ENCODE results near the gene MIX23.

The MIX23 gene

DNA sequence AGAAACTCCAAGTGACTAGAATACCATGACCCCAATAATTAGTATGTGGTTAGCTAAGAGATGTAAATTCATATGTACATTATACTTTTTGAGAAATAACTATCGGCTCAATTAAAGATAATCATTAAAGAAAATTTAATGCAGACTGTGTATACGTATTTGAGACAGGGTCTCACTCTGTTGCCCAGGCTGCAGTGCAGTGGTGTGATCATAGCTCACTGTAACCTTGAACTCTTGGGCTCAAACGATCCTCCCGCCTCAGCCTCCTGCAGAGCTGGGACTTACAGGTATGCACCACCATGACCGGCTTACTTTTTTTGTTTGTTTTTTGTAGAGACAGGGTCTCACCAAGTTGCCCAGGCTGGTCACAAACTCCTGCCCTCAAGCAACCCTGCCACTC is 66.7 kb downstream of the MIX23 start:
- Histone ChIP-seq H2BK120ac (ENCODE audit: low read depth, low read length) (no peak overlapping the region), H4K91ac (ENCODE audit: low read depth, low read length, poor library complexity) (no peak overlapping the region), H3K4me1 (ENCODE audit: control insufficient read depth in 2 of 2, insufficient read depth in 1 of 2, low read depth in 1 of 2, low read length in 2 of 2) (peaks cover 0 to 3% of the 10 kb centered on the region in 2 donors), H2AK5ac (ENCODE audit: low read depth, low read length) (no peak overlapping the region), H3K18ac (ENCODE audit: low read length) (no peak overlapping the region), H3K23ac (ENCODE audit: low read depth, low read length, poor library complexity) (no peak overlapping the region), H3K9ac (ENCODE audit: low read depth, low read length, poor library complexity) (no peak overlapping the region), H3K14ac (ENCODE audit: low read length) (no peak overlapping the region), H3K9me3 (replicated peaks in 1 of 2; ENCODE audit: control insufficient read depth in 2 of 2, insufficient read depth in 1 of 2, low read depth in 1 of 2, low read length in 2 of 2) (peaks cover 0 to 2% of the 10 kb centered on the region in 2 donors), H3K4me2 (ENCODE audit: insufficient read depth, low read length, poor library complexity, severe bottlenecking) (no peak overlapping the region), H4K8ac (ENCODE audit: low read depth, low read length) (no peak overlapping the region), H3K4ac (ENCODE audit: low read length) (no peak overlapping the region), H2BK15ac (ENCODE audit: low read length) (no peak overlapping the region), H2BK5ac (ENCODE audit: low read length) (no peak overlapping the region), H3K27ac (replicated peaks; ENCODE audit: low read length) (no peak overlapping the region), H3K27me3 (ENCODE audit: control insufficient read depth in 3 of 3, insufficient read depth in 3 of 3, low read depth in 1 of 3, low read length in 3 of 3) (no peaks in the 10 kb centered on the region), H3K4me3 (ENCODE audit: low read length in 2 of 2) (no peak overlapping the region), H2AFZ (ENCODE audit: low read length) (no peak overlapping the region), H2BK12ac (ENCODE audit: low read length) (no peak overlapping the region), H3K79me1 (ENCODE audit: low read depth, low read length) (no peaks in the 10 kb centered on the region), H3K36me3 (replicated peaks in 1 of 2; ENCODE audit: control insufficient read depth in 2 of 2, insufficient read depth in 2 of 2, low read length in 2 of 2) (no peaks in the 10 kb centered on the region)
- WGBS, 2 donors (ENCODE audit: extremely low coverage in 2 of 2, insufficient read length in 2 of 2, insufficient replicate concordance in 1 of 2), result no CpG with 5 or more reads among the region's 5 CpGs
- DNase-seq (ENCODE audit: low spot score), result no peak

GRCh38 chr3:122315619-122316018 is 67.4 kb downstream of the MIX23 start:
- H3K23ac ChIP-seq (ENCODE audit: low read depth, low read length, poor library complexity), result no peak overlapping the region
- peaks cover 0 to 1% (median 0%) of the 10 kb centered on the region in 3 experiments for H3K27me3 ChIP-seq (ENCODE audit: control insufficient read depth in 3 of 3, insufficient read depth in 3 of 3, low read depth in 1 of 3, low read length in 3 of 3)
- no peak overlapping the region for H4K8ac ChIP-seq (ENCODE audit: low read depth, low read length)
- no peak overlapping the region for H4K91ac ChIP-seq (ENCODE audit: low read depth, low read length, poor library complexity)
- H2BK12ac ChIP-seq (ENCODE audit: low read length), result no peak overlapping the region
- H3K18ac ChIP-seq (ENCODE audit: low read length), result no peak overlapping the region
- no peak overlapping the region for H3K27ac ChIP-seq (replicated peaks; ENCODE audit: low read length)
- no peak for DNase-seq (ENCODE audit: low spot score)
- H3K4me3 ChIP-seq (ENCODE audit: low read length in 2 of 2), result no peak overlapping the region
- peaks cover 0 to 3% of the 10 kb centered on the region in 2 donors for H3K4me1 ChIP-seq (ENCODE audit: control insufficient read depth in 2 of 2, insufficient read depth in 1 of 2, low read depth in 1 of 2, low read length in 2 of 2)
- no peak overlapping the region for H2BK5ac ChIP-seq (ENCODE audit: low read length)
- H3K9ac ChIP-seq (ENCODE audit: low read depth, low read length, poor library complexity), result no peak overlapping the region
- no peaks in the 10 kb centered on the region for H3K36me3 ChIP-seq (replicated peaks in 1 of 2; ENCODE audit: control insufficient read depth in 2 of 2, insufficient read depth in 2 of 2, low read length in 2 of 2)
- no peak overlapping the region for H2AFZ ChIP-seq (ENCODE audit: low read length)
- no peak overlapping the region for H3K4ac ChIP-seq (ENCODE audit: low read length)
- no CpG with 5 or more reads among the region's 4 CpGs for WGBS, 2 donors (ENCODE audit: extremely low coverage in 2 of 2, insufficient read length in 2 of 2, insufficient replicate concordance in 1 of 2)
- no peak overlapping the region for H3K4me2 ChIP-seq (ENCODE audit: insufficient read depth, low read length, poor library complexity, severe bottlenecking)
- no peak overlapping the region for H2AK5ac ChIP-seq (ENCODE audit: low read depth, low read length)
- no peaks in the 10 kb centered on the region for H3K79me1 ChIP-seq (ENCODE audit: low read depth, low read length)
- H3K14ac ChIP-seq (ENCODE audit: low read length), result no peak overlapping the region
- no peak overlapping the region for H2BK120ac ChIP-seq (ENCODE audit: low read depth, low read length)
- no peak overlapping the region for H2BK15ac ChIP-seq (ENCODE audit: low read length)
- H3K9me3 ChIP-seq (replicated peaks in 1 of 2; ENCODE audit: control insufficient read depth in 2 of 2, insufficient read depth in 1 of 2, low read depth in 1 of 2, low read length in 2 of 2), result peaks cover 0 to 2% of the 10 kb centered on the region in 2 donors

- Histone ChIP-seq H4K91ac (ENCODE audit: low read depth, low read length, poor library complexity) (no peak overlapping the region), H3K4me1 (ENCODE audit: control insufficient read depth in 2 of 2, insufficient read depth in 1 of 2, low read depth in 1 of 2, low read length in 2 of 2) (peaks cover 0 to 3% of the 10 kb centered on the region in 2 donors), H2BK5ac (ENCODE audit: low read length) (no peak overlapping the region), H3K27ac (replicated peaks; ENCODE audit: low read length) (no peak overlapping the region), H2BK15ac (ENCODE audit: low read length) (no peak overlapping the region), H3K18ac (ENCODE audit: low read length) (no peak overlapping the region), H3K4me3 (ENCODE audit: low read length in 2 of 2) (no peak overlapping the region), H3K23ac (ENCODE audit: low read depth, low read length, poor library complexity) (no peak overlapping the region), H3K79me1 (ENCODE audit: low read depth, low read length) (no peaks in the 10 kb centered on the region), H3K27me3 (ENCODE audit: control insufficient read depth in 3 of 3, insufficient read depth in 3 of 3, low read depth in 1 of 3, low read length in 3 of 3) (peaks cover 0 to 3% (median 0%) of the 10 kb centered on the region in 3 experiments), H3K36me3 (replicated peaks in 1 of 2; ENCODE audit: control insufficient read depth in 2 of 2, insufficient read depth in 2 of 2, low read length in 2 of 2) (no peaks in the 10 kb centered on the region), H3K9me3 (replicated peaks in 1 of 2; ENCODE audit: control insufficient read depth in 2 of 2, insufficient read depth in 1 of 2, low read depth in 1 of 2, low read length in 2 of 2) (peaks cover 0 to 1% of the 10 kb centered on the region in 2 donors), H2AFZ (ENCODE audit: low read length) (peak overlapping the region; percentile 30), H2BK120ac (ENCODE audit: low read depth, low read length) (no peak overlapping the region), H4K8ac (ENCODE audit: low read depth, low read length) (no peak overlapping the region), H3K4ac (ENCODE audit: low read length) (no peak overlapping the region), H3K14ac (ENCODE audit: low read length) (no peak overlapping the region), H3K9ac (ENCODE audit: low read depth, low read length, poor library complexity) (no peak overlapping the region), H3K4me2 (ENCODE audit: insufficient read depth, low read length, poor library complexity, severe bottlenecking) (no peak overlapping the region), H2AK5ac (ENCODE audit: low read depth, low read length) (no peak overlapping the region), H2BK12ac (ENCODE audit: low read length) (no peak overlapping the region)
- WGBS, 2 donors (ENCODE audit: extremely low coverage in 2 of 2, insufficient read length in 2 of 2, insufficient replicate concordance in 1 of 2), result no CpG with 5 or more reads among the region's 2 CpGs
- no peak for DNase-seq (ENCODE audit: low spot score)
Observed at GRCh38 chr3:122314228-122314876, 68.7 kb downstream of the MIX23 start.

DNA sequence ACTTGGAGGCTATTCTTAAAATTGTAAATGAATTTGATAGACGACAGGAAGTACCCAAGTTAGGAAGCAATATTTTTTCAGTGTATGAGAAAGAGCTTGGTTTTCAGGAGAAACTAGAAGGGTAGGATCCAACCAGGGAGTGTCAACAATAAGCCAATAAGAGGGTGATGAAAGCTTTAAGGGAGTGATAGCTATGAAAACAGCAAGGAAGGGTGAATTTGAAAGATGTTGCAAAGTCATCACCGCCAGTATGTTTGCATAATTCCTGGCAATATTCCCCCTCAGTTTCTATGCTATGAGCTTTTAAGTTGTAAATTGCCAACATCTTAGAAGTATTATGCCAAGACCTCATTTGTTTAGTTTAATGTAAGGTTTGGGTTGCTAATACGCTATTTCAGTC is 69.8 kb downstream of the MIX23 start:
- H4K91ac ChIP-seq (ENCODE audit: low read depth, low read length, poor library complexity), result no peak overlapping the region
- no CpG with 5 or more reads among the region's 3 CpGs for WGBS, 2 donors (ENCODE audit: extremely low coverage in 2 of 2, insufficient read length in 2 of 2, insufficient replicate concordance in 1 of 2)

More for the DNA sequence above, 69.8 kb downstream of the MIX23 start:
- Histone ChIP-seq H3K4me1 (ENCODE audit: control insufficient read depth in 2 of 2, insufficient read depth in 1 of 2, low read depth in 1 of 2, low read length in 2 of 2) (peaks cover 0 to 3% of the 10 kb centered on the region in 2 donors), H2AFZ (ENCODE audit: low read length) (no peak overlapping the region), H2BK15ac (ENCODE audit: low read length) (no peak overlapping the region), H2AK5ac (ENCODE audit: low read depth, low read length) (no peak overlapping the region), H3K4ac (ENCODE audit: low read length) (no peak overlapping the region), H3K14ac (ENCODE audit: low read length) (no peak overlapping the region), H2BK12ac (ENCODE audit: low read length) (no peak overlapping the region), H3K79me1 (ENCODE audit: low read depth, low read length) (no peaks in the 10 kb centered on the region), H3K4me2 (ENCODE audit: insufficient read depth, low read length, poor library complexity, severe bottlenecking) (no peak overlapping the region), H3K9ac (ENCODE audit: low read depth, low read length, poor library complexity) (no peak overlapping the region), H3K18ac (ENCODE audit: low read length) (no peak overlapping the region), H3K27me3 (ENCODE audit: control insufficient read depth in 3 of 3, insufficient read depth in 3 of 3, low read depth in 1 of 3, low read length in 3 of 3) (peaks cover 0 to 3% (median 0%) of the 10 kb centered on the region in 3 experiments), H3K23ac (ENCODE audit: low read depth, low read length, poor library complexity) (no peak overlapping the region), H3K36me3 (replicated peaks in 1 of 2; ENCODE audit: control insufficient read depth in 2 of 2, insufficient read depth in 2 of 2, low read length in 2 of 2) (no peaks in the 10 kb centered on the region), H2BK120ac (ENCODE audit: low read depth, low read length) (no peak overlapping the region), H3K4me3 (ENCODE audit: low read length in 2 of 2) (no peak overlapping the region), H4K8ac (ENCODE audit: low read depth, low read length) (no peak overlapping the region), H2BK5ac (ENCODE audit: low read length) (no peak overlapping the region), H3K9me3 (replicated peaks in 1 of 2; ENCODE audit: control insufficient read depth in 2 of 2, insufficient read depth in 1 of 2, low read depth in 1 of 2, low read length in 2 of 2) (no peaks in the 10 kb centered on the region), H3K27ac (replicated peaks; ENCODE audit: low read length) (no peak overlapping the region)
- no peak for DNase-seq (ENCODE audit: low spot score)
